Activated CD8-positive, alpha-beta memory T cell treated with anti-CD3 and anti-CD28 coated beads, Interleukin-2, amount 50 U/mL, for 4 hours (primary cell): Measurements from ENCODE around the gene NOTCH3.

ENCODE experiments used
- DNase-seq: peaks from one replicate; pipeline ENCODE4 v3.0.0-alpha.2; 2020

The NOTCH3 gene

GRCh38 chr19:15235781-15236180 is 35.0 kb upstream of the NOTCH3 start:
- DNase-seq: no peak

DNA sequence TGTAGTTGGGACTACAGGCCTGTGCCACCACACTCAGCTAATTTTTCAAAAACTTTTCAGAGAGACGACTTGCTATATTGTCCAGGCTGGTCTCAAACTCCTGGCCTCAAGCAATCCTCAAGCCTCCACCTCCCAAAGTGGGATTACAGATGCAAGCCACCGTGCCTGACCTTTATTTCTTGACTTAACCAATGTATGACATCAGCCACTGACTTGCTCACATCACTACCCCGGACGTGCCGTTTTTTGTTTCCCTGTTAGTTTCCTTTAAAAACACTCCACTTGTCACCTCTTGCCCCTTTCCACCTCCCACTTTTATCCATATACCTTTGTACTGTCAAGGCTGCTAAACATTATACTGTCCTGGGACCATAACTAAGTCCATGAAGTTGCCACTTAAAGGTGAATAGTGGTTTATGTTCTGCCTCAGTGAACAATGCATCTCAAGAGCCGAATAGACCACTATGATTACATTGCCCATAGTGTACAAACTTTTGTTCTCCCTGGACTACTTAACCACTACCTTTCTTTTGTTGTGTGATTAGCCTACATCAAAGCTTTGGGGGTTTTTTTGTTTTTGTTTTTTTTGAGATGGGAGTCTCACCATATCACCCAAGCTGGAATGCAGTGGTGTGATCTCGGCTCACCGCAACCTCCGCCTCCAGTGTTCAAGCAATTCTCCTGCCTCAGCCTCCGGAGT is 33.8 kb upstream of the NOTCH3 start:
- DNase-seq: no peak

- DNase-seq: no peak
Measured at GRCh38 chr19:15231271-15231670, 30.5 kb upstream of the NOTCH3 start.

DNA sequence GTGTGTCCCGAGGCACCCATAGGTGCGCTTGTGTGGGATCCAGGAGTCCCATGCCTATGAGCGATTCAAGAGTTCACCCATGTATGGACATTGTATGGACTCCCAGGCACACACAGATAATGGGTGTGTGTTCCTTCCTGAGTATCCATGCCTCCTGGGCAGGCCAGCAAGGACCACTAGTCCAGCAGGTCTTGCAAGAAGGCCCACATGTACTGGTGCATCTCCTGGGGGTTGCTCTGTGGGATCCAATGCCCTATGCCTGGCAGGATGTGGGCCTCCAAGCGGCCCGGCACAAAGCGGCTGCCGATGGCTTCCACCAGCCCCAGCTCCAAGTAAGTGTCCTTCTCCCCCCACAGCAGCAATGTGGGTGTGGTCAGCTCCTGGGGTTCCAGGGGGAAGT is 26.5 kb upstream of the NOTCH3 start:
- no peak for DNase-seq

GRCh38 chr19:15225760-15226159 is 25.0 kb upstream of the NOTCH3 start:
- no peak for DNase-seq

GRCh38 chr19:15223649-15224361 is 23.0 kb upstream of the NOTCH3 start:
- DNase-seq: no peak

GRCh38 chr19:15222738-15223648 is 22.2 kb upstream of the NOTCH3 start:
- DNase-seq: peak; percentile 72

DNA sequence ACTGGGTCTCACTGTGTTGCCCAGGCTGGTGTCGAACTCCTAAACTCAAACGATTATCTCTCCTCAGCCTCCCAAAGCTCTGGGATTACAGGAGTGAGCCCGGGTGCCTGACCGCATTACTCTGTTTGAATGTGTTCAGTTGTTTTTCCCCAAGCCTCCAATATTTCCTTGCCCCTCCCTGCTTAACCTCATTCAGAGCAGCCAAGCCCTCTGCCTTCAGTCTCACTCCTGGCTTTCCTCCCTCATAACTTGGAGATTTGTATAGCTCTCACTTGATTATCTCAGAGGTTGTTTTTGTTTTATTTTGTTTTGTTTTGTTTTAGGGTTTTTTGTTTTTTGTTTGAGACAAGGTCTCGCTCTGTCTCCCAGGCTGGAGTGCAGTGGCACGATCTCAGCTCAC is 20.0 kb upstream of the NOTCH3 start:
- no peak for DNase-seq

GRCh38 chr19:15218501-15218900 is 17.7 kb upstream of the NOTCH3 start:
- DNase-seq: no peak

GRCh38 chr19:15216363-15216762 is 15.6 kb upstream of the NOTCH3 start:
- no peak for DNase-seq

GRCh38 chr19:15213715-15214381 is 13.1 kb upstream of the NOTCH3 start:
- no peak for DNase-seq

DNA sequence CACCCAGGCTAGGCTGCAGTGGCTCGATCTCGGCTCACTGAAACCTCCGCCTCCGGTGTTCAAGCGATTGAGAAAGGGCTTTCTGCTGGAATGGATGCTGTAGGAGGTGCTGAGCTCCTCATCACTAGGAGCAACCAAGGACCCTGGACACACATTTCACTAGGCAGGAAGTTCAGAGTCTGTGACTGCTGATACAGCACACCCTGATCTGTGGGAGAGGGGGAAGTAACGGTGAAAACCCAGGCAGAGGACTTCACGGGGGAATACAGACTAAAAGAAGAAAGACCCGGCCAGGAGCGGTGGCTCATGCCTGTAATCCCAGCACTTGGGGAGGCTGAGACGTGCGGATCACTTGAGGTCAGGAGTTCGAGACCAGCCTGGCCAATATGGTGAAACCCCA is 11.9 kb upstream of the NOTCH3 start:
- DNase-seq: no peak

DNA sequence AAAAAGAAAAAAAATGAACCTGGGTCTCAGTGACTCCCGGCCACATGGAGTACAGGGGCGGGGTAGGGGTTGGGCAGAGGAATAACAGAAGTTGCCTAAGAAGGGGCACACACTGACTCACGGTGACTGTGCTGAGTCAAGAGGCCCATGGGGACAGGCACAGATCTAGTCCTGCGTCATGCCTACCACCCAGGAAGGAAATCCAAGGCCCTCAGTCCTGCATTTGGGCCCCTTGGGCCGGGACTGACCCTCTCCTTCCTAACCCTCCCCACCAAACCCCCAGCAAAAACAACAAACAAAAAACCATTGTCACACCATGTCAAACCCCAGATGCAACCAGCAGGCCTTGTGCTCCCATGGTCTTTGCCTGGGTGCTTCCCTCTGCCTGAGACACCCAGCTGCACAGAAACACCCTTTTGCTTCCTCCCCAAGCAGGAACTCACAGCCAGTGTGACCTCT is 9.6 kb upstream of the NOTCH3 start:
- DNase-seq: no peak

DNA sequence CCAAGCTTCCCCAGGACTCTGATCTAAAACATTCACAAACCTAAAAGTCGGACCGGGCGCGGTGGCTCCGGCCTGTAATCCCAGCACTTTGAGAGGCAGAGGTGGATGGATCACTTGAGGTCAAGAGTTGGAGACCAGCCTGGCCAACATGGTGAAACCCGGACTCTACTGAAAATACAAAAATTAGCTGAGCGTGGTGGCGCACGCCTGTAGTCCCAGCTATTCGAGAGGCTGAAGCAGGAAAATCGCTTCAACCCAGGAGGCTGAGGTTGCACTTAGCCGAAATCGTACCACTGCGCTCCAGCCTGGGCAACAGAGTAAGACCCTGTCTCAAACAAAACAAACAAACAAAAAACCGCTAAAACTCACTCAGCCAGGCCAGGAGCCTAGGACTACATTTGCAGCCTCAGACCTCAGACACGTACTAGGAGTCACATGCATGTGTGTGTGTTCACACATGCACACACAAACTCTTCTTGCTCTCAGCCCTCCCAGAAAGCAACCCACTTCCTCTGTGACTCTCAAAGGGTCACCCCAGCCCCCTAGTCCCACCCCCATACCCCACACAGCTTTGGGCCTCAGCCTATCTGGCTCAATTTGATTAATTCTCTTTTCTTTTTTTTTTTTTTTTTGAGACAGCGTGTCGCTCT is 704 bp upstream of the NOTCH3 start:
- DNase-seq: no peak

DNA sequence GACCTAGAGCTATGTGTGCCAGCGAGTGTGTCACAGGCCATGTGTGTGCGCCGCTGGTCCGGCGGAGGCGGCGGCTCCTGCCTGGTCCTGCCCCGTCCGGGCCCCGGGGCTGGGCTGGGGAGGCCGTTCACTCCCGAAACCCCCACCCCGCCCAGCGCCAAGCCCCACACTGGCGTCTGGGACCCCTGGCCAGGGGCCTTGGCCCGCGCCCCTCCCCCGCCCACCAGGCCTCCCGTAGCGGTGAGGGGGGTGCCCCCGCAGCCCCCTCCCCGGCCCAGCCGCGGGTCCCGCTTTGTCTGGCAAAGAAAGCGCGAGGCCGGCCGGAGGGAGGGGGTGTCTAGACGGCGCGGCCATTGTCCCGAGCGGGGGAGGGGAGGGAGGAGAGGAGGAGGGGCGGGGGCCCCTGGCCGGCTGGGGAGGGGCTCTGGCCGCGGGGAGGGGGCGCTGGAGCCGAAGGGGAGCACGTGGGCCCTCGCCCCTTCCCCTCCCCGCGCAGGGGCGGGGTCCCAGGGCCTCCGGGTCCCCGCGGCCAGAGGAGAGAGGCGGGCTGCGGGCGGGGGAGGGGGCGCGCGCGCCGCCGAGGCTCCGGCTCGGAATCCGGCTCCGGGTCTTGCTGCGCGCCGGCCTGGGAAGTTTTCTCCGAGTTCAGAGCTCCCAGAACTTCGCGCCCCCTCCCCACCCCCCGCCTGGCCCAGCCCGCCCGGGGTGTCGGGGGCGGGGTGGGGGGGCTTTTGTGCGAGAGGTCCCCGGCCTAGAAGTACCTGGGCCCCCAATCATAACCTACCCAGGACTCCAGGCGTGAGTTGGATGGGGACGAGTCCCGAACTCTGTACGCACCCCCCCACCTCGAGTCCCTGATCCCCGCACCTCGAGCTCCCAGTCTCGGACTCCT is 888 bp downstream of the NOTCH3 start:
- DNase-seq: no peak

DNA sequence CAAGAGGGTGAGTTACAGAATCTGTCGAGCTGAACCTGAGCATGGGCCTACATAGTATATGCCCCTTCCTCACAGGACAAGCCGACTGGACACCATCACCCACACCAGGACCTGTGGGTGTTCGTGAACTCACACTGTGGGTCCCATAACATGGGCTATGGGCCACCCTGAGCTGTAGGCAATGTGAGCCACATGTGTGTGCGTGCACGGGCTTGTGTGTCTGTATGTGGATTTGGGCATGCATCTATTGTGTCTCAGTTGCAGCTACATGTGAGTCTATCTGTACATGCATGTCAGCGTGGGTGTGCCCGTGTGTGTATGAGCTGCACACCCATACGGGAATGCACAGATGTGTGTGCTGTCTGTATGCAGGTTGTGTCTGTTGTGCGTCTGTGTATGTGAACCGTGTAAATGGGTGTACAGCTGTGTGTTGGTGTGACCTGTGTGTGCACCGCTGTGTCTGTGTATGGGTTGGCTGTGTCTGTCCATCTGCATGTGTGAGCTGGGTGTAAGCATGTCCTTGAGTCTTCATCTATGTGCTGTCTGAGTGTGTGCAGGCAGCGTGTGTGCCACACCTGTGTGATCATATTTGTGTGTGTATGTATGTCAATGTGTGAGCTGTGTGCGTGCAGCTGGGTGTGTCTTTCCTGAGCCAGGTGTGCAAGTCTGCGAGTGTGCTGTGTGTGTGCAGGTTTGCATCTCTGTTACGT is 1.7 kb downstream of the NOTCH3 start:
- DNase-seq: no peak

DNA sequence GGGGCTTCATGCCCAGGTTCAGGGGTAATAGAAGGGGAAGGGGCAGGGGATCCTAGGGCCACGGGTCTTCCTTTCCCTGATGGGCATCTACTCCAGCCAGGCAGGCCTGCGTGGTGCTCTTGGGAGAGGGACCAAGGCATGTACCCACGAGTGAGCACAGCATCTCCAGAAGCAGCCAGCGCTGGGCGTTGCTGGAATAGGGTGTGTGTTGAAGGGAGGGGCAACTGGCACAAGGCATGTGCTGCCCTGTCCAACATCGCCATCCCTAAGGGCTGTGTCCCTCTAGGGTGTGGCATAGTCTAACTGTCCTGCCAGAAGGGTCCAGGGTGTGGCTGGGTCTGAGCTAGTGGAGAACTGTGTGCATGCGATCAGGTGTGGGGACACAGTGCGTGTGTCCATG is 2.9 kb downstream of the NOTCH3 start:
- DNase-seq: no peak

DNA sequence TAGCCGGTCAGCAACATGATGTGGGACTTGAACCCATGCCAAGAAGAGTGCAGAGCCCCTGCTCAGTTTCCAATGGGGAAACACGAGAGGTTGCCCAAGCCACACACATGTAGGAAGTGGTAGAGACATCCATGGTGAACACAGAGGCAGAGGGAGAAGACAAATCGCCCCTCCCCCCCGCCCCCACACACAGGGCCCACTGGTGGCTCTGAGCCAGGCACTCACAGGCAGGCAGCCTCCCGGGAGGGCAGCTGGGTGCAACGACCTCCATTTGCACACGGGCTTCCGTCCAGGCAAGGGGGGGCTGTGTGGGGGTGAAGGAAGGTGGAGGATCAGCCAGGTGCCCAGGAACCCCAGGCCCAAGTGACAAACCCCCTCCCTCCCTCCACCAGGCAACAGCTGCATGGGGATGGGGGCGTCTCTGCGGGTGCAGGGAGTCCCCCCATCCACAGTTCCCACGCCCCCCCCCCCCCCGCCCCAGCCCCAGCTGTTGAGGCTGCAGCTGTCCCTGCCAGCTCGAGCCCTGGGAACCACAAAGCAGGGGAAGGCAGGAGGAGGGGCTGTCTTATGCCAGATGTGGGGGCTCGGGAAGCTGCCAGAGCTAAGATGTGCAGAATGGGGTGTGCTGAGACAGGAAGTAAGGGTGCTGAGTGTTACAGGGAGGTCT is 3.4 kb downstream of the NOTCH3 start:
- no peak for DNase-seq

GRCh38 chr19:15196360-15197005 is 4.3 kb downstream of the NOTCH3 start:
- no peak for DNase-seq
